IMR-90 (cell line): ENCODE data around the gene WNT16. TPM values are rescaled to one million over a fixed set of nuclear protein-coding genes. Genes with fewer than 3 reads are reported as not detected.

ENCODE experiments used
- ATAC-seq: fragments of 200-7000 bp; cut with Tn5 transposase; 2 replicates; pipeline ENCODE4 v1.9.1; 2020; ENCODE audit warnings: low read depth, mild to moderate bottlenecking, moderate library complexity
- BruUV-seq: library from RNA; stranded (reverse); fragments of 400-500 nt; replicated peaks from 2 replicates; lab custom pipeline; 2021; lab: Mats Ljungman, UMichigan
- CTCF ChIA-PET: fragments of 300-600 bp; formaldehyde crosslinking; extraction: SDS; loops from one replicate; lab custom pipeline; 2021; ENCODE audit warnings: antibody characterized with exemption; lab: Yijun Ruan, JAX
- POLR2A ChIA-PET: fragments of 300-600 bp; sonication (Branson Sonifier 250); formaldehyde crosslinking; loops from one replicate; lab custom pipeline; 2022; ENCODE audit warnings: antibody characterized with exemption; ENCODE audit not compliant: unreplicated experiment; lab: Charles Lee
- DNase-seq: peaks from one replicate; pipeline ENCODE4 v3.0.0; 2013
- H2AFZ ChIP-seq: replicated peaks from 2 replicates; pipeline ENCODE3; 2013; ENCODE audit warnings: low read length, mild to moderate bottlenecking; ENCODE audit not compliant: poor library complexity
- H2AK5ac ChIP-seq: 2 replicates; pipeline ENCODE4 v1.6.1; 2013; ENCODE audit warnings: low read depth, low read length, inconsistent platforms
- H2AK9ac ChIP-seq: replicated peaks from 2 replicates; pipeline ENCODE3; 2013; ENCODE audit warnings: mild to moderate bottlenecking, low read depth, low read length, moderate library complexity; ENCODE audit not compliant: poor library complexity
- H2BK120ac ChIP-seq: 2 replicates; pipeline ENCODE4 v1.6.1; 2013; ENCODE audit warnings: low read depth, low read length, inconsistent platforms
- H2BK15ac ChIP-seq: 3 replicates; pipeline ENCODE4 v1.6.1; 2013; ENCODE audit warnings: low read depth, low read length, inconsistent platforms
- H2BK20ac ChIP-seq: 2 replicates; pipeline ENCODE4 v1.6.1; 2013; ENCODE audit warnings: low read depth, mild to moderate bottlenecking, inconsistent platforms, low read length, moderate library complexity
- H2BK5ac ChIP-seq: 2 replicates; pipeline ENCODE4 v1.6.1; 2013; ENCODE audit warnings: mild to moderate bottlenecking, low read depth, low read length, inconsistent platforms; ENCODE audit not compliant: poor library complexity, severe bottlenecking
- H3K14ac ChIP-seq: replicated peaks from 2 replicates; pipeline ENCODE4 v1.6.1; 2013; ENCODE audit warnings: low read depth, low read length, inconsistent platforms
- H3K18ac ChIP-seq: 2 replicates; pipeline ENCODE4 v1.6.1; 2013; ENCODE audit warnings: low read depth, low read length, control low read depth
- H3K23ac ChIP-seq: 2 replicates; pipeline ENCODE4 v1.6.1; 2013; ENCODE audit warnings: low read depth, low read length, inconsistent platforms
- H3K27ac ChIP-seq: 2 replicates; pipeline ENCODE4 v1.5.1; 2013; ENCODE audit warnings: mild to moderate bottlenecking, control low read depth, low read length; ENCODE audit not compliant: insufficient read depth
- H3K27me3 ChIP-seq: 2 replicates; pipeline ENCODE4 v1.6.1; 2013; ENCODE audit warnings: low read length; ENCODE audit not compliant: control insufficient read depth, insufficient read depth
- H3K36me3 ChIP-seq: 2 replicates; pipeline ENCODE4 v1.6.1; 2013; ENCODE audit warnings: low read length, mixed read lengths; ENCODE audit not compliant: control insufficient read depth, insufficient read depth
- H3K4ac ChIP-seq: 2 replicates; pipeline ENCODE4 v1.6.1; 2013; ENCODE audit warnings: low read depth, low read length, inconsistent platforms
- H3K4me1 ChIP-seq: 2 replicates; pipeline ENCODE4 v1.6.1; 2013; ENCODE audit warnings: low read length, mixed read lengths; ENCODE audit not compliant: control insufficient read depth, insufficient read depth
- H3K4me2 ChIP-seq: 2 replicates; pipeline ENCODE4 v1.6.1; 2013; ENCODE audit warnings: low read depth, mild to moderate bottlenecking, control low read depth, low read length, moderate library complexity
- H3K4me3 ChIP-seq: 2 replicates; pipeline ENCODE4 v1.5.1; 2013; ENCODE audit warnings: low read depth, mild to moderate bottlenecking, control low read depth, low read length, moderate library complexity; ENCODE audit not compliant: insufficient read depth
- H3K56ac ChIP-seq: 2 replicates; pipeline ENCODE4 v1.6.1; 2013; ENCODE audit warnings: low read length, inconsistent platforms; ENCODE audit not compliant: insufficient read depth; ENCODE audit errors: extremely low read depth
- H3K79me1 ChIP-seq, 2 experiments: 2 replicates each; pipeline ENCODE4 v1.6.1; 2013; ENCODE audit warnings: low read length in 2 of 2, inconsistent platforms in 1 of 2, low read depth in 1 of 2
- H3K9ac ChIP-seq: 2 replicates; pipeline ENCODE4 v1.6.1; 2013; ENCODE audit warnings: low read depth, low read length, control low read depth
- H3K9me1 ChIP-seq: 2 replicates; pipeline ENCODE4 v1.6.1; 2013; ENCODE audit warnings: low read length, inconsistent platforms; ENCODE audit not compliant: insufficient read depth
- H3K9me3 ChIP-seq: 2 replicates; pipeline ENCODE4 v1.6.1; 2013; ENCODE audit warnings: low read length; ENCODE audit not compliant: control insufficient read depth, insufficient read depth
- H4K20me1 ChIP-seq: 2 replicates; pipeline ENCODE4 v1.6.1; 2013; ENCODE audit warnings: low read length, inconsistent platforms; ENCODE audit not compliant: insufficient read depth
- H4K5ac ChIP-seq: 2 replicates; pipeline ENCODE4 v1.6.1; 2013; ENCODE audit warnings: mild to moderate bottlenecking, low read depth, low read length, control low read depth
- H4K8ac ChIP-seq, 2 experiments: 2 replicates each; pipeline ENCODE4 v1.6.1; 2013; ENCODE audit warnings: low read depth in 2 of 2, low read length in 2 of 2, control low read depth in 1 of 2, inconsistent platforms in 1 of 2
- H4K91ac ChIP-seq: 2 replicates; pipeline ENCODE4 v1.6.1; 2013; ENCODE audit warnings: low read depth, low read length, inconsistent platforms; ENCODE audit not compliant: insufficient read depth
- BHLHE40 ChIP-seq: fragments of 150-350 bp; IDR thresholded peaks from 2 replicates; pipeline ENCODE4 v1.6.1; 2016; ENCODE audit warnings: mild to moderate bottlenecking, low read depth, low read length
- CEBPB ChIP-seq: IDR thresholded peaks from 2 replicates; pipeline ENCODE4 v1.6.1; 2012; ENCODE audit warnings: low read depth, low read length, improper control_type of control experiment
- CHD1 ChIP-seq: IDR thresholded peaks from 2 replicates; pipeline ENCODE4 v1.6.1; 2012; ENCODE audit warnings: low read depth, low read length, improper control_type of control experiment
- CTCF ChIP-seq: conservative IDR thresholded peaks from 2 replicates; pipeline ENCODE4 v1.5.1; 2012; ENCODE audit warnings: mild to moderate bottlenecking, low read depth, low read length, improper control_type of control experiment
- ELK1 ChIP-seq: fragments of 150-350 bp; IDR thresholded peaks from 2 replicates; pipeline ENCODE4 v1.6.1; 2016; ENCODE audit warnings: low read depth, mild to moderate bottlenecking, low read length, moderate library complexity, borderline replicate concordance
- FOS ChIP-seq: fragments of 150-350 bp; IDR thresholded peaks from 2 replicates; pipeline ENCODE4 v1.6.1; 2016; ENCODE audit warnings: low read depth, low read length
- MAZ ChIP-seq: IDR thresholded peaks from 2 replicates; pipeline ENCODE4 v1.6.1; 2012; ENCODE audit warnings: low read depth, mild to moderate bottlenecking, low read length, improper control_type of control experiment, moderate library complexity, borderline replicate concordance
- MXI1 ChIP-seq: IDR thresholded peaks from 2 replicates; pipeline ENCODE4 v1.6.1; 2012; ENCODE audit warnings: low read depth, mild to moderate bottlenecking, low read length, moderate library complexity, borderline replicate concordance
- NFE2L2 ChIP-seq: fragments of 150-350 bp; IDR thresholded peaks from 2 replicates; pipeline ENCODE4 v1.6.1; 2016; ENCODE audit warnings: low read depth, mild to moderate bottlenecking, low read length
- POLR2A ChIP-seq: IDR thresholded peaks from 2 replicates; pipeline ENCODE4 v1.6.1; 2012; ENCODE audit warnings: mild to moderate bottlenecking, low read depth, low read length
- RAD21 ChIP-seq: IDR thresholded peaks from 2 replicates; pipeline ENCODE4 v1.6.1; 2012; ENCODE audit warnings: low read length, improper control_type of control experiment
- RCOR1 ChIP-seq: IDR thresholded peaks from 2 replicates; pipeline ENCODE4 v1.6.1; 2012; ENCODE audit warnings: mild to moderate bottlenecking, low read length, improper control_type of control experiment; ENCODE audit not compliant: insufficient replicate concordance
- RFX5 ChIP-seq: IDR thresholded peaks from 2 replicates; pipeline ENCODE4 v1.8.0; 2012; ENCODE audit warnings: low read depth, mild to moderate bottlenecking, low read length, moderate library complexity
- SMC3 ChIP-seq: fragments of 150-350 bp; IDR thresholded peaks from 2 replicates; pipeline ENCODE4 v1.6.1; 2016; ENCODE audit warnings: low read depth, mild to moderate bottlenecking, antibody characterized with exemption, low read length, moderate library complexity
- WGBS, 2 experiments: methylation state at CpG; one replicate each; pipeline versions ENCODE4 v1.1.5 to v1.1.7; 2013; ENCODE audit warnings: missing lambda C conversion rate in 2 of 2; ENCODE audit not compliant: insufficient read length in 1 of 2; ENCODE audit errors: extremely low coverage in 2 of 2; 5-methylcytosine and 5-hydroxymethylcytosine counted together
- dilution Hi-C: fragments of 300-500 bp; cut with HindIII; formaldehyde crosslinking; loops from one replicate; pipeline ENCODE4 v1.14.3; 2018; ENCODE audit warnings: low sequenced_read_pairs; ENCODE audit not compliant: unreplicated experiment
- in situ Hi-C: fragments of 300-500 bp; cut with MboI; formaldehyde crosslinking; loops from 3 replicates; pipeline ENCODE4 v1.14.3; 2019; ENCODE audit warnings: low sequenced_read_pairs, inconsistent platforms, mixed read lengths
- intact Hi-C: fragments of 100-400 bp; cut with micrococcal nuclease; formaldehyde crosslinking; loops from 2 replicates; pipeline ENCODE4 v1.10.0; 2022
- polyA plus RNA-seq, 3 experiments: library from polyadenylated mRNA; depleted of rRNA; stranded (reverse); fragments of >200 nt; gene quantifications; 2 replicates each; pipeline ENCODE4 v1.2.3, GENCODE V29; 2012; ENCODE audit warnings: low replicate concordance in 1 of 3
- total RNA-seq: library from RNA; depleted of rRNA; stranded (reverse); fragments of >200 nt; gene quantifications from 2 replicates; pipeline ENCODE4 v1.2.3, GENCODE V29; 2012

Gene WNT16
- total and polyA plus RNA-seq, 2 of the 4 experiments (the other 2 are of a cell fraction), result 0.68 to 1.1 TPM

- Histone ChIP-seq H3K4me3 (no peak overlapping the region), H2AFZ (no peak overlapping the region), H3K9me3 (no peaks in the 10 kb centered on the region), H2BK20ac (peak overlapping the region; percentile 98), H3K79me1 (peaks cover 0 to 7% of the 10 kb centered on the region in 2 experiments; a peak in 1 of 4 replicates), H4K8ac (peak overlapping the region; percentile 70 to 77; a peak in 2 of 4 replicates), H2BK15ac (peak overlapping the region; percentile 94; the same call in 2 of the 3 replicates), H3K56ac (peak overlapping the region; percentile 51; the same call in 1 of the 2 replicates), H3K27me3 (no peaks in the 10 kb centered on the region), H3K4me1 (peaks cover 12% of the 10 kb centered on the region), H3K23ac (0 out of 2 replicates have a peak overlapping the region, but pooled peaks have one; percentile 70), H3K4ac (peak overlapping the region; percentile 84; the same call in 1 of the 2 replicates), H2AK5ac (peak overlapping the region; percentile 57; the same call in 1 of the 2 replicates), H4K20me1 (no peaks in the 10 kb centered on the region), H2BK5ac (peak overlapping the region; percentile 99), H3K18ac (peak overlapping the region; percentile 10; the same call in 1 of the 2 replicates), H3K4me2 (no peak overlapping the region), H3K9me1 (no peaks in the 10 kb centered on the region), H3K9ac (no peak overlapping the region), H3K27ac (no peak overlapping the region), H4K91ac (peak overlapping the region; percentile 92), H2BK120ac (peak overlapping the region; percentile 95), H3K36me3 (no peaks in the 10 kb centered on the region), H4K5ac (no peak overlapping the region; the same call in 1 of the 2 replicates), H2AK9ac (no peak overlapping the region), H3K14ac (peak overlapping the region; percentile 91; the same call in 1 of the 2 replicates)
- POLR2A ChIA-PET, result no interaction called here
- no peak for ATAC-seq
- DNase-seq, result peak; percentile 33
- CTCF ChIA-PET, result interaction anchor here (0.8 kb wide), 1 partner anchor 228 kb away, joined by 4 read pairs; no protein-coding TSS in a partner anchor
- in situ Hi-C loops, result no loop called here
- WGBS, 2 experiments, result no CpG with 5 or more reads among the region's 1 CpG
- intact Hi-C loops, result no loop called here
- BruUV-seq, result no TSS peak
- dilution Hi-C loops, result no loop called here
- TF ChIP-seq MXI1 (no peak), NFE2L2 (no peak), POLR2A (no peak), RFX5 (no peak), CEBPB (no peak), BHLHE40 (no peak), CTCF (no peak), RAD21 (no peak), FOS (no peak), ELK1 (no peak), SMC3 (no peak), CHD1 (no peak), MAZ (no peak), RCOR1 (no peak)
These were observed 24.6 kb upstream of the WNT16 start for GRCh38 chr7:121304102-121304658.
